ENCODE measurements around the gene SLC34A3. TPM values are rescaled to one million over a fixed set of nuclear protein-coding genes. Genes with fewer than 3 reads are reported as not detected.
A peak's percentile ranks its signal among the peaks of the same experiment; 100 is the strongest.

The SLC34A3 gene
- total and polyA plus RNA-seq, 4 donors, result 0.03 to 0.65 (median 0.12) TPM; not detected in 1

- H3K4me3 ChIP-seq, result peak overlapping the region; percentile 40
- no peaks in the 10 kb centered on the region for H3K27me3 ChIP-seq (ENCODE audit: control insufficient read depth in 3 of 3, insufficient read depth in 3 of 3, low read length in 2 of 3)
- peaks cover 0 to 29% (median 4%) of the 10 kb centered on the region in 5 donors for H3K4me1 ChIP-seq (ENCODE audit: control insufficient read depth in 5 of 5, insufficient read depth in 5 of 5, low read length in 5 of 5)
- no peak for DNase-seq
- peaks cover 0 to 30% (median 2%) of the 10 kb centered on the region in 4 donors for H3K36me3 ChIP-seq (ENCODE audit: control insufficient read depth in 4 of 4, insufficient read depth in 4 of 4, low read length in 4 of 4)
- H3K27ac ChIP-seq (ENCODE audit: low read depth in 1 of 2, low read length in 1 of 2), result peak overlapping the region; percentile 46 to 94
- no peak for TF ChIP-seq CTCF (IDR thresholded peaks at IDR 0.05; ENCODE audit: control extremely low read depth, extremely low read depth)
- peaks cover 0 to 4% (median 0%) of the 10 kb centered on the region in 4 donors for H3K9me3 ChIP-seq (ENCODE audit: control insufficient read depth in 4 of 4, insufficient read depth in 3 of 4, low read length in 3 of 4)
- no peak for ATAC-seq (ENCODE audit: insufficient read depth, low FRiP score)
- 82 to 84% methylated on average over 139 of the region's 139 CpGs for WGBS, 2 donors
- no peak overlapping the region for H3K9ac ChIP-seq (ENCODE audit: insufficient read depth in 1 of 2, low read length in 2 of 2)
These were observed 48.3 kb downstream of the SLC34A3 start for GRCh38 chr9:137278721-137279711.

GRCh38 chr9:137279741-137280473 is 49.2 kb downstream of the SLC34A3 start:
- Histone ChIP-seq H3K27ac (ENCODE audit: low read depth in 1 of 2, low read length in 1 of 2) (no peak overlapping the region), H3K4me3 (no peak overlapping the region), H3K36me3 (ENCODE audit: control insufficient read depth in 4 of 4, insufficient read depth in 4 of 4, low read length in 4 of 4) (peaks cover 0 to 30% (median 2%) of the 10 kb centered on the region in 4 donors), H3K9me3 (ENCODE audit: control insufficient read depth in 4 of 4, insufficient read depth in 3 of 4, low read length in 3 of 4) (peaks cover 0 to 4% (median 0%) of the 10 kb centered on the region in 4 donors), H3K4me1 (ENCODE audit: control insufficient read depth in 5 of 5, insufficient read depth in 5 of 5, low read length in 5 of 5) (peaks cover 0 to 25% (median 4%) of the 10 kb centered on the region in 5 donors), H3K27me3 (ENCODE audit: control insufficient read depth in 3 of 3, insufficient read depth in 3 of 3, low read length in 2 of 3) (no peaks in the 10 kb centered on the region), H3K9ac (ENCODE audit: insufficient read depth in 1 of 2, low read length in 2 of 2) (no peak overlapping the region)
- 92 to 93% methylated on average over 41 of the region's 41 CpGs for WGBS, 2 donors
- TF ChIP-seq CTCF (IDR thresholded peaks at IDR 0.05; ENCODE audit: control extremely low read depth, extremely low read depth), result no peak
- DNase-seq (no peak), ATAC-seq (ENCODE audit: insufficient read depth, low FRiP score) (no peak)

GRCh38 chr9:137280474-137281344 is 50.0 kb downstream of the SLC34A3 start:
- Histone ChIP-seq H3K27me3 (ENCODE audit: control insufficient read depth in 3 of 3, insufficient read depth in 3 of 3, low read length in 2 of 3) (no peaks in the 10 kb centered on the region), H3K9ac (ENCODE audit: insufficient read depth in 1 of 2, low read length in 2 of 2) (no peak overlapping the region)

More at GRCh38 chr9:137280474-137281344, 50.0 kb downstream of the SLC34A3 start:
- Histone ChIP-seq H3K36me3 (ENCODE audit: control insufficient read depth in 4 of 4, insufficient read depth in 4 of 4, low read length in 4 of 4) (peaks cover 0 to 30% (median 2%) of the 10 kb centered on the region in 4 donors), H3K9me3 (ENCODE audit: control insufficient read depth in 4 of 4, insufficient read depth in 3 of 4, low read length in 3 of 4) (peaks cover 0 to 4% (median 0%) of the 10 kb centered on the region in 4 donors), H3K4me1 (ENCODE audit: control insufficient read depth in 5 of 5, insufficient read depth in 5 of 5, low read length in 5 of 5) (peaks cover 0 to 21% (median 4%) of the 10 kb centered on the region in 5 donors), H3K4me3 (no peak overlapping the region), H3K27ac (ENCODE audit: low read depth in 1 of 2, low read length in 1 of 2) (no peak overlapping the region)
- TF ChIP-seq CTCF (IDR thresholded peaks at IDR 0.05; ENCODE audit: control extremely low read depth, extremely low read depth), result no peak
- 48 to 65% methylated on average over 79 to 85 of the region's 85 CpGs for WGBS, 2 donors
- DNase-seq (peak in 1 of 3 donors; percentile 51), ATAC-seq (ENCODE audit: insufficient read depth, low FRiP score) (no peak)

Measured in lung (tissue), 12 donors.